Activated naive CD4-positive, alpha-beta T cell treated with anti-CD3 and anti-CD28 coated beads for 36 hours (primary cell): ENCODE measurements around the gene ETV6. TPM values are rescaled to one million over a fixed set of nuclear protein-coding genes. Genes with fewer than 3 reads are reported as not detected.
"Not testable (repeated sequence)": the region's sequence is repeated elsewhere in the genome, so short reads cannot be mapped to it uniquely, and the experiment has no call there.

ENCODE experiments used
- CTCF ChIA-PET: fragments of 350-600 bp; sonication (Branson Sonifier 250); formaldehyde crosslinking; loops from one replicate; lab custom pipeline; 2021; ENCODE audit warnings: antibody characterized with exemption; lab: Charles Lee
- DNase-seq: peaks from one replicate; pipeline ENCODE4 v3.0.0-alpha.2; 2020
- H3K27ac Mint-ChIP-seq: one replicate; pipeline ENCODE4 v1.8.0; 2021; ENCODE audit warnings: mild to moderate bottlenecking, mixed read lengths
- H3K27me3 Mint-ChIP-seq: one replicate; pipeline ENCODE4 v1.8.0; 2021; ENCODE audit warnings: low read depth, mixed read lengths
- H3K36me3 Mint-ChIP-seq: one replicate; pipeline ENCODE4 v1.8.0; 2021; ENCODE audit warnings: low read depth, mixed read lengths
- H3K4me1 Mint-ChIP-seq: one replicate; pipeline ENCODE4 v1.8.0; 2021; ENCODE audit warnings: low read depth, mixed read lengths
- H3K4me3 Mint-ChIP-seq: one replicate; pipeline ENCODE4 v1.8.0; 2021; ENCODE audit warnings: mild to moderate bottlenecking, moderate library complexity, mixed read lengths
- H3K9me3 Mint-ChIP-seq: one replicate; pipeline ENCODE4 v1.8.0; 2021; ENCODE audit warnings: mixed read lengths
- intact Hi-C: fragments of 100-400 bp; cut with micrococcal nuclease; formaldehyde crosslinking; loops from one replicate; pipeline ENCODE4 v1.15.1; 2023
- total RNA-seq, 2 experiments: library from RNA; stranded (reverse); gene quantifications; one replicate each; pipeline ENCODE4 v1.2.3, GENCODE V29; 2021

The ETV6 gene
- total RNA-seq, 2 experiments from 2014 or later, result 48.1 to 48.6 TPM

DNA sequence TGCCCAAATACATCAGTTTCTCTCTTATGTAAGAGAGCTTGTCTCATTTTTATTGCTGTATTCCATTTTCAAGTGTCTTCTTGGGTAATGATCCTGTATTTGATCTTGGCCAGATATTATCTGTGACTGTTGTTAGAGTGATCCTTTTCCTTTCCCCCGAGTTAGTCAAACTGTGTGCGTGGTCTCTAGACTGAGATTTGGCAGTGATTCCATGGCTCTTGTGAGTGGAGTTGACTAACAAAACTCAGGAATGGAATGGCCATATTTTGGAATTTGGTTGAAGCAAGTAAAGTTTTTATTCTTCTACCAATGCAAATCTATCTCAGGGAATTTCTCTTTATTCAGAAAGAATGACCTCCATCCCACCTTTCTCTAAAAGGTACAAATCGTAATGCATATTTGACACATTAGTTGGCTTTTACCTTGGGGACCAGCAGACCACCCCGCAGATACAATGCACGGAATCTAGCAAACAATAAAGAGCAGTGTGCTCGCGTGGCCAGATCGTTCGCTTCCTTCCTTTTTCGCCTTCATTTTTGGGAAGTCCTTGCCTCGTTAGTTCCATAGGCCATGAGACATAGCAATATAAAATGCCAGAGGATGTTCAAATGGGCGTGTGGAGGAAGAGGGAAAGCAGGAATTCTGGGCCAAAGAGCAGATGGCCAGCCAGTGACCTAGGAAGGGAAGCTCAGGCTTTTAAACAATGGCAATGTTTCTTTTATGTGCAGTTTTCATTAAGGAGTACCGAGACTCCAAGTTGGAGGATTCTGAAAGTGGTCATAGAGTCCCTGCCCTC, 24.4 kb downstream of the ETV6 start:
- Mint-ChIP-seq H3K27ac (no peak overlapping the region), H3K4me1 (peaks cover 59% of the 10 kb centered on the region), H3K4me3 (no peak overlapping the region), H3K9me3 (no peaks in the 10 kb centered on the region), H3K27me3 (no peaks in the 10 kb centered on the region), H3K36me3 (peaks cover 5% of the 10 kb centered on the region)
- intact Hi-C loops, result no loop called here
- no peak for DNase-seq
- CTCF ChIA-PET, result interaction anchor here (0.6 to 1.1 kb wide), 2 partner anchors 17 to 760 kb away, joined by 3 read pairs; no protein-coding TSS in a partner anchor

DNA sequence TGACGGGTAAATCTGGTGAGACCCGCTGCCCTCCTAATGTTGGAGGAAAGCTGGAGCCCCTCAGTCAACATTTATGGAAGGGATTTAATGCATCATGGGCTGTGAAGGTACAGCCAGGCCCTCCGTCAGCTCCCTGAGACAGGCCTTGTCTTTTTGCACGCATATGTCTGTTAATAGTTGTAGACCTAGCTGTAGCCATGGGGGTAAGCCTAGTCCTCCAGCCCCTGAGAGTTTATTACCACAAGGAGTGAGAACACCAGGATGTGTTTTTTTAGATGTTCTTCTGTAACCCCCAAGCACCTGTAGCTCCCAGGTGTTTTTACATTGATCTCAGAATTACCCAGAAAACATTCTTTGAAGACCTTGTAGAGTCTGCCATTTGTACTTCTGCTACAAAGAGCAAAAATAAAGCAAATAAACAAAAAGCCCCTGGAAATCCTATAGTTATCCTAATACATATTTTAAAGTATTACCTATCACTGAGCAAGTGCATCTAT, 25.5 kb downstream of the ETV6 start:
- peaks cover 5% of the 10 kb centered on the region for H3K36me3 Mint-ChIP-seq
- H3K4me3 Mint-ChIP-seq, result no peak overlapping the region
- H3K27me3 Mint-ChIP-seq, result no peaks in the 10 kb centered on the region
- intact Hi-C loops, result no loop called here
- CTCF ChIA-PET, result interaction anchor here (1.1 kb wide), 1 partner anchor 16 kb away, joined by 3 read pairs; no protein-coding TSS in a partner anchor
- peaks cover 55% of the 10 kb centered on the region for H3K4me1 Mint-ChIP-seq
- no peak overlapping the region for H3K27ac Mint-ChIP-seq
- no peak for DNase-seq
- no peaks in the 10 kb centered on the region for H3K9me3 Mint-ChIP-seq

DNA sequence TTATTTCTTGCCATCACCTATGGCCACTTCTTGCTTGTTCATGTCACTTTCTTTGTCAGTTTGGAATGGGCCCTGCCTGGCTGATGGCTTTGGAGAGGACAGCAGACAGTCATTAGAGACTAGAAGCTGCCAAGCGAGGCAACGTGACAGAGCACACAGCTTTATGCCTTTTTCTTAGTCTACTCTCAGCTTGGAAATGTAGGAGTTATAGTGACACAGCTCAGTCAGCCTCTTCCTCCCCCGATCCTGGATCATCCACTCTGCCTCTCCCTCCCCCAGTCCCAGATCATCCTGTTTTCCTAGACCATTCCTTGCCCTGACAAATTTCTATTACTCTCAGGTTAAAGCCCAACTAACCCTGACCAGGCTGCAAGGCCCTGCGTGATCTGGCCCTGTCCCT, 26.6 kb downstream of the ETV6 start:
- H3K36me3 Mint-ChIP-seq, result peaks cover 5% of the 10 kb centered on the region
- DNase-seq, result no peak
- H3K4me3 Mint-ChIP-seq, result no peak overlapping the region
- H3K4me1 Mint-ChIP-seq, result peaks cover 52% of the 10 kb centered on the region
- intact Hi-C loops, result no loop called here
- no peak overlapping the region for H3K27ac Mint-ChIP-seq
- no peaks in the 10 kb centered on the region for H3K9me3 Mint-ChIP-seq
- no peaks in the 10 kb centered on the region for H3K27me3 Mint-ChIP-seq
- CTCF ChIA-PET, result no interaction called here

DNA sequence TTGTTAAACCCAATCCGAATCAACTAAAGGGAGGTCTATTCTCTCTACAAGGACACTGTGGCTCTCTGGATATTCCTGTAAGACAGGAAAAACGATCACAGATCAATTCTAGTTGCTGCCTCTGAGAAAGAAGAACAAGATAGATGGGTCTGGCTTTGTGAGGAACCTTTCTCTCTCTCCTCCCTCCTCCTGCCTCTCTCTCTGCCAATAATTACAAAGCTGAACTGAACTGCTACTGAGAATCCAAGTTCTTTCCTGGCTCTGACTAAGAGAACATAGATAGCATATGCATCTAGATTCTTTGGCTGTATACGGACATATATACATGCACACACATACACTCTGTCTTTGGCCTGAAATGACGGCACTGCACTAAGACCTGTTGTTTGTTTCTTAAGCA, 27.6 kb downstream of the ETV6 start:
- Mint-ChIP-seq H3K4me1 (peaks cover 47% of the 10 kb centered on the region), H3K9me3 (peaks cover 3% of the 10 kb centered on the region), H3K4me3 (no peak overlapping the region), H3K27ac (no peak overlapping the region), H3K27me3 (no peaks in the 10 kb centered on the region), H3K36me3 (peaks cover 6% of the 10 kb centered on the region)
- intact Hi-C loops, result no loop called here
- CTCF ChIA-PET, result no interaction called here
- no peak for DNase-seq

DNA sequence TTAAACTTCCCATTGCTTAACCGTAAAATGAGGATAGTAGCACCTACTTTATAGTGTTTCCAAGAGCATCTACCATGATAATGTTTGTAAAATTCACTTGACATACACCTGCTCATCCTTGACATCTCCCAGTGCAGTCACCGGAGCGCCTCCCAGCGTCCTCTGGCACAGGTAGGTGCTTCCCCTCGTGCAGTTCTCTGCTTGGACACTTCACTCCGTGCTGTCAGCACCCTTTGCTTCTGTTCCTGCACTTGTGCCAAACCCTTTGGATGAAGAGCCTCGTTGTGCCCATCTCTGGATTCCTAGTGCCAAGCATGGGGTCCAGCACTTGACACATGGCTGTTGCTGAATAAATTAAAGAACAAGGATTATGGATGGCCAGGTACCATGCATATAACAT, 28.3 kb downstream of the ETV6 start:
- CTCF ChIA-PET, result no interaction called here
- Mint-ChIP-seq H3K27ac (no peak overlapping the region), H3K27me3 (no peaks in the 10 kb centered on the region), H3K9me3 (peaks cover 3% of the 10 kb centered on the region), H3K4me3 (no peak overlapping the region), H3K4me1 (peaks cover 44% of the 10 kb centered on the region), H3K36me3 (peaks cover 9% of the 10 kb centered on the region)
- intact Hi-C loops, result no loop called here
- DNase-seq, result no peak

DNA sequence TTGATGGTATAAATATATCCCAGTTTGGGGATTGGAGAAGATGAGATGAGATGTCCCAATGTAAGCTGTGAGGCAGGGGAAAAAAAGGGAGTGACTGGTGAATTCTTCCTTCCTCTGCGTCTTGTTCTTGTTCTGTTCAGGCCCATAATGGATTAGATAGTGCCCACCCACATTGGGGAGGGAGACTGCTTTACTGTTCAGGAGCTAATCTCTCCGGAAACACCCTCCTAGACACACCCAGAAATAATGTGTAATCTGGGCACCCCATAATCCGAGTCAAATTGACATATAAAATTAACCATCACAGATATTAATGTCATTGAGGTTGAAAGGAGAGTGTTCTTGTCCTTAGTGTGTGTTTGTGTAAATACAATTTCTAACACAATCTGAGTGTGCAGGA, 29.3 kb downstream of the ETV6 start:
- CTCF ChIA-PET, result no interaction called here
- Mint-ChIP-seq H3K9me3 (peaks cover 3% of the 10 kb centered on the region), H3K4me3 (no peak overlapping the region), H3K36me3 (peaks cover 10% of the 10 kb centered on the region), H3K27ac (no peak overlapping the region), H3K4me1 (peaks cover 45% of the 10 kb centered on the region), H3K27me3 (no peaks in the 10 kb centered on the region)
- DNase-seq, result no peak
- intact Hi-C loops, result no loop called here

DNA sequence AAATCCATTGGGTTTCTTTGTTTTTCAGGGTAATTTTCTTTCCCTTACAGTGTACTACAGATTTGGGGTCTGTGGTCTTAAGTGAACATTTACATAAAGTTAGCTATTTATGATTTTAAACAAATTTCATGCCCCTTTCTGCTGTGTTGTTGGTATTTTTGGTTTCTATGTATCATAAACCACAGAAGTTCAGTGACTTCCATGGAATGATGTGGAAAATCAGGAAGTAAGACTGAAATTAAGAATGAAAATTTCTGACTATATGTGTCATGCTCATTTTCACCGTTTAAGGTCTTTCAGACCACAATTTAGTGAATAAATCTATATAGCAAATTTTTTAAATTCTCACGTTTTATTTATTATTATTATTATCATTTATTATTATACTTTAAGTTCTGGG, 31.7 kb downstream of the ETV6 start:
- CTCF ChIA-PET, result no interaction called here
- Mint-ChIP-seq H3K4me3 (no peak overlapping the region), H3K27me3 (no peaks in the 10 kb centered on the region), H3K36me3 (peaks cover 10% of the 10 kb centered on the region), H3K9me3 (peaks cover 3% of the 10 kb centered on the region), H3K27ac (no peak overlapping the region), H3K4me1 (peaks cover 36% of the 10 kb centered on the region)
- no peak for DNase-seq
- intact Hi-C loops, result no loop called here

DNA sequence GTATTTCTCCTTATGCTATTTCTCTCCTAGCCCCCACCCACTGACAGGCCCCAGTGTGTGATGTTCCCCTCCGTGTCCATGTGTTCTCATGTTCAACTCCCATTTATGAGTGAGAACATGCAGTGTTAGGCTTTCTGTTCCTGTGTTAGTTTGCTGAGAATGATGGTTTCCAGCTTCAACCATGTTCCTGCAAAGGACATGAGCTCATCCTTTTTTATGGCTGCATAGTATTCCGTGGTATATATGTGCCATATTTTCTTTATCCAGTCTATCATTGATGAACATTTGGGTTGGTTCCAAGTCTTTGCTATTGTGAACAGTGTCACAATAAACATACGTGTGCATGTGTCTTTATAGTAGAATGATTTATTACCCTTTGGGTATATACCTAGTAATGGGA, 32.2 kb downstream of the ETV6 start:
- not testable (repeated sequence) for DNase-seq, H3K27ac Mint-ChIP-seq

DNA sequence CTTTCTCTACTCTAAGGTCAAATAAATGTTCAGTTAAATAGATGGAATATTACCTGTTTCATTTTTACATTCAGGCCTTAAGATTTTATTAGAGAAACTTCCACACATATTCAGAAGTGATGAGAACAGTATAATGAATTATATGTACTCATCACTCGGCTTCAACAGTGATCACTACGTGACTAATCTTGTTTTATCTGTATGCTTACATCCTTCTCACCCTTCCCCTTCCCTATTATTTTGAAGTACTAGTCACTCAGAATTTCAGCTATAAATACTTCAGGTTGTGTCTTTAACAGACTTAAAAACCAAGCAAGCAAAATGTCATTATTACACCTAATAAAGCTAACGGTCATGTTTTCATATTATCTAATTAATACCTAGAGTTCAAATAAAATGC, 34.9 kb downstream of the ETV6 start:
- CTCF ChIA-PET, result no interaction called here
- no peak overlapping the region for H3K4me3 Mint-ChIP-seq
- intact Hi-C loops, result no loop called here
- H3K4me1 Mint-ChIP-seq, result peaks cover 35% of the 10 kb centered on the region
- no peak for DNase-seq
- no peak overlapping the region for H3K27ac Mint-ChIP-seq
- no peaks in the 10 kb centered on the region for H3K27me3 Mint-ChIP-seq
- H3K36me3 Mint-ChIP-seq, result peaks cover 8% of the 10 kb centered on the region
- peaks cover 3% of the 10 kb centered on the region for H3K9me3 Mint-ChIP-seq

More for the DNA sequence above, 32.2 kb downstream of the ETV6 start:
- H3K27me3 Mint-ChIP-seq, H3K4me3 Mint-ChIP-seq, intact Hi-C loops, CTCF ChIA-PET, H3K9me3 Mint-ChIP-seq: not testable (repeated sequence)
- Mint-ChIP-seq H3K36me3 (peaks cover 10% of the 10 kb centered on the region), H3K4me1 (peaks cover 32% of the 10 kb centered on the region)

DNA sequence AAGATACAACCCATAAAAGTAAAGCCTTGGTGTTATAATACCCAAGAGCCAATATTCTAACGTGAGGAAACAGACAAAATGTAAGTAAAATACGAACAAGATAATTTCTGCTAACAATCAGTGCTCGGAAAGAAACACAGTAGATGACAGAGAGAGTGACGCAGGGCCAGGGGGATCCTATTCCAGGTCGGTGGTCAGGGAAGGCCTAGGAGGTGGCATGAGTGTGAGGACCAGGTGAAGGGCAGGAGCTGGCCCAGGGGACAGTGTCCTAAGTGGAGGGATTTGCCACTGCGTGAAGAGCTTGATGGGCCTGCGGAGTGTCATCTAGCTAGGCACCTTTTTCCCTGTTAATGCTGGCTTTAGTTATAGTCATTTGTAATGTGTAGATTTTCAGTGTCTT, 35.3 kb downstream of the ETV6 start:
- peaks cover 34% of the 10 kb centered on the region for H3K4me1 Mint-ChIP-seq
- CTCF ChIA-PET, result no interaction called here
- no peak overlapping the region for H3K4me3 Mint-ChIP-seq
- intact Hi-C loops, result no loop called here
- DNase-seq, result no peak
- no peaks in the 10 kb centered on the region for H3K27me3 Mint-ChIP-seq
- H3K9me3 Mint-ChIP-seq, result peaks cover 3% of the 10 kb centered on the region
- H3K36me3 Mint-ChIP-seq, result peaks cover 8% of the 10 kb centered on the region
- no peak overlapping the region for H3K27ac Mint-ChIP-seq

DNA sequence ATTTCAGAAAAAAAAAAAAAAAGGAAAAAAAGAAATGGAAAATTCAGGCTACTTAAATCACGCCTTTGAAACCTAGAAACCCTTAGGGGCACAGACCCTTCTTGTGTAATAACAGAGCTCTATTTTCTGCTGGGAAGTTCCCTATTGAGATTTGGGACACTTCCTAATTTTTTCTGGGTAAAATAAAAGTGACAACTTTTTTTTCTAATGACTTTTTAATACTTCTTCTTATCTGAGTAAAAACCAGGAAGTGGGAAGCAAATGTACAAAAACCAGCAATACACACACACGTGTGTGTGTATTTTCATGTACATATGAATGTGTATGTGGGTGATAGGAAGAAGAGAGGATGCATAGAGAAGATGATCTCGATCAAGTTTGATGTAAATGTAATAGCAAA, 35.8 kb downstream of the ETV6 start:
- Mint-ChIP-seq H3K4me3 (no peak overlapping the region), H3K4me1 (peaks cover 39% of the 10 kb centered on the region), H3K9me3 (peaks cover 3% of the 10 kb centered on the region), H3K27ac (no peak overlapping the region), H3K36me3 (peaks cover 12% of the 10 kb centered on the region), H3K27me3 (no peaks in the 10 kb centered on the region)
- intact Hi-C loops, result no loop called here
- no peak for DNase-seq
- CTCF ChIA-PET, result interaction anchor here (0.6 to 0.7 kb wide), 2 partner anchors 323 to 1042 kb away, joined by 3 to 5 read pairs; no protein-coding TSS in a partner anchor

DNA sequence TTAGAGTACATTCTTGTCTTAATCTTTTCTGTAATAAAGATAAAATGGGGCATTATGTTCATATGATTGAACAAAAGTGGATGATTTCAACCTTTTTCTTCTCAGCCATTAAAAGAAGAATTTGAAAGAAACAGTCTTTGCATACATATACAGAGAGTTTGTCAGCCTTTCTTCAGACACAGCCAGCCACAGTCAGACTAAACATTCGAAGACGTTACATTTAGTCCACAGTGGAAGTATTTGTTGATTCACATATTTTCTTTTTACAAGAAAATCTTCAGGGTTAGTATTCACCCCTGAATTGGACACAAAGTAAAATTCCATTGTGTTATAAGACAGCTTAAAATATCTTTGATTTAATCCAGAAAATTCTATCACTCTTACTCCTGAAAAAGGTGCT, 36.2 kb downstream of the ETV6 start:
- Mint-ChIP-seq H3K4me3 (no peak overlapping the region), H3K36me3 (peaks cover 13% of the 10 kb centered on the region), H3K9me3 (peaks cover 3% of the 10 kb centered on the region), H3K4me1 (peaks cover 40% of the 10 kb centered on the region), H3K27ac (no peak overlapping the region), H3K27me3 (no peaks in the 10 kb centered on the region)
- CTCF ChIA-PET, result interaction anchor here (0.6 to 0.7 kb wide), 2 partner anchors 322 to 1041 kb away, joined by 3 to 5 read pairs; no protein-coding TSS in a partner anchor
- no peak for DNase-seq
- intact Hi-C loops, result no loop called here

DNA sequence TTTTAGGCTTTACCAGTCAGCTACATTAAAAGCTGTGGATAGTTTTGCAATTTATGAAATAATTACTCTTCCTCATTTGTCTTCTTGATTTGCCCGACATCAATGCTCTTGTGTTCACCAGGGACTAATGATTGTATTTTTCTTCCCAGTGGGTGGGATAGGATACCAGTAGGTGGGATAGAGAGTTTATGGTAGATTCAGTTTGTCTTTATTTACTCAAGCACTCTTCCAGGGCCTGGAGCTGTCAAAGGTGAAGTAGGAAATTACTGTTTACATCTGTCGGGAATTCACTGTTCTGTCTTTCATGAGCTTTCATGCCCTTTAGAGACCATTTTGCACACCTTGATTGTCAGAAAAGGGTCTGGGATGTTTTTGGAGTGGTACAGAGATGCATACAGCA, 36.6 kb downstream of the ETV6 start:
- Mint-ChIP-seq H3K9me3 (peaks cover 3% of the 10 kb centered on the region), H3K27me3 (no peaks in the 10 kb centered on the region), H3K4me3 (no peak overlapping the region), H3K36me3 (peaks cover 14% of the 10 kb centered on the region), H3K4me1 (peaks cover 40% of the 10 kb centered on the region), H3K27ac (no peak overlapping the region)
- CTCF ChIA-PET, result no interaction called here
- DNase-seq, result no peak
- intact Hi-C loops, result no loop called here
